Astrocyte of the cerebellum (primary cell): Measurements from ENCODE around the gene FRMD4A.
A peak's percentile ranks its signal among the peaks of the same experiment; 100 is the strongest.
"Not testable (repeated sequence)": the region's sequence is repeated elsewhere in the genome, so short reads cannot be mapped to it uniquely, and the experiment has no call there.

Source experiments
- DNase-seq: peaks from one replicate; pipeline ENCODE4 v3.0.0-alpha.2; 2011; ENCODE audit warnings: low read depth
- H3K4me3 ChIP-seq: 2 replicates; pipeline ENCODE4 v1.5.1; 2011; ENCODE audit warnings: mild to moderate bottlenecking, low read depth, low read length, moderate library complexity
- CTCF ChIP-seq: IDR thresholded peaks from 2 replicates; pipeline ENCODE4 v1.5.1; 2012; ENCODE audit warnings: low read length, low read depth, moderate library complexity, mild to moderate bottlenecking; ENCODE audit errors: missing control alignments
- in situ Hi-C: cut with HindIII; loops from 2 replicates; pipeline ENCODE4 v1.10.0; 2017; ENCODE audit warnings: low sequenced_read_pairs

FRMD4A gene

GRCh38 chr10:14241196-14241595 lies 89.5 kb downstream of the FRMD4A start:
- no peak overlapping the region for H3K4me3 ChIP-seq
- TF ChIP-seq CTCF, result no peak
- DNase-seq, result no peak
- in situ Hi-C loops, result no loop called here

- in situ Hi-C loops, result no loop called here
- H3K4me3 ChIP-seq, result no peak overlapping the region
- TF ChIP-seq CTCF, result no peak
- no peak for DNase-seq
Measured at GRCh38 chr10:14240253-14241189, 90.2 kb downstream of the FRMD4A start.

GRCh38 chr10:14238659-14239058 lies 92.1 kb downstream of the FRMD4A start:
- in situ Hi-C loops, DNase-seq, H3K4me3 ChIP-seq: not testable (repeated sequence)

- no peak for TF ChIP-seq CTCF
- no peak overlapping the region for H3K4me3 ChIP-seq
- in situ Hi-C loops, result no loop called here
- no peak for DNase-seq
Measured at GRCh38 chr10:14236341-14236740, 94.4 kb downstream of the FRMD4A start.

- peak; percentile 6 for DNase-seq
- TF ChIP-seq CTCF, result no peak
- H3K4me3 ChIP-seq, result no peak overlapping the region
- in situ Hi-C loops, result no loop called here
Measured at GRCh38 chr10:14235566-14236195, 95.0 kb downstream of the FRMD4A start.

- no peak overlapping the region for H3K4me3 ChIP-seq
- no peak for TF ChIP-seq CTCF
- no peak for DNase-seq
- in situ Hi-C loops, result no loop called here
Measured at GRCh38 chr10:14233566-14233965, 97.2 kb downstream of the FRMD4A start.

GRCh38 chr10:14228798-14229197 lies 101.9 kb downstream of the FRMD4A start:
- H3K4me3 ChIP-seq, DNase-seq, in situ Hi-C loops: not testable (repeated sequence)
